ENCODE measurements around the gene DRD2. TPM values are rescaled to one million over a fixed set of nuclear protein-coding genes. Genes with fewer than 3 reads are reported as not detected.

The DRD2 gene
- total and polyA plus RNA-seq, 2 of the 13 experiments (the other 11 are each of a cell fraction or from before 2014, with no cell fraction given) = not detected

GRCh38 chr11:113376156-113376555 is 99.0 kb downstream of the DRD2 start (continued):
- TF ChIP-seq, protein P1, sequence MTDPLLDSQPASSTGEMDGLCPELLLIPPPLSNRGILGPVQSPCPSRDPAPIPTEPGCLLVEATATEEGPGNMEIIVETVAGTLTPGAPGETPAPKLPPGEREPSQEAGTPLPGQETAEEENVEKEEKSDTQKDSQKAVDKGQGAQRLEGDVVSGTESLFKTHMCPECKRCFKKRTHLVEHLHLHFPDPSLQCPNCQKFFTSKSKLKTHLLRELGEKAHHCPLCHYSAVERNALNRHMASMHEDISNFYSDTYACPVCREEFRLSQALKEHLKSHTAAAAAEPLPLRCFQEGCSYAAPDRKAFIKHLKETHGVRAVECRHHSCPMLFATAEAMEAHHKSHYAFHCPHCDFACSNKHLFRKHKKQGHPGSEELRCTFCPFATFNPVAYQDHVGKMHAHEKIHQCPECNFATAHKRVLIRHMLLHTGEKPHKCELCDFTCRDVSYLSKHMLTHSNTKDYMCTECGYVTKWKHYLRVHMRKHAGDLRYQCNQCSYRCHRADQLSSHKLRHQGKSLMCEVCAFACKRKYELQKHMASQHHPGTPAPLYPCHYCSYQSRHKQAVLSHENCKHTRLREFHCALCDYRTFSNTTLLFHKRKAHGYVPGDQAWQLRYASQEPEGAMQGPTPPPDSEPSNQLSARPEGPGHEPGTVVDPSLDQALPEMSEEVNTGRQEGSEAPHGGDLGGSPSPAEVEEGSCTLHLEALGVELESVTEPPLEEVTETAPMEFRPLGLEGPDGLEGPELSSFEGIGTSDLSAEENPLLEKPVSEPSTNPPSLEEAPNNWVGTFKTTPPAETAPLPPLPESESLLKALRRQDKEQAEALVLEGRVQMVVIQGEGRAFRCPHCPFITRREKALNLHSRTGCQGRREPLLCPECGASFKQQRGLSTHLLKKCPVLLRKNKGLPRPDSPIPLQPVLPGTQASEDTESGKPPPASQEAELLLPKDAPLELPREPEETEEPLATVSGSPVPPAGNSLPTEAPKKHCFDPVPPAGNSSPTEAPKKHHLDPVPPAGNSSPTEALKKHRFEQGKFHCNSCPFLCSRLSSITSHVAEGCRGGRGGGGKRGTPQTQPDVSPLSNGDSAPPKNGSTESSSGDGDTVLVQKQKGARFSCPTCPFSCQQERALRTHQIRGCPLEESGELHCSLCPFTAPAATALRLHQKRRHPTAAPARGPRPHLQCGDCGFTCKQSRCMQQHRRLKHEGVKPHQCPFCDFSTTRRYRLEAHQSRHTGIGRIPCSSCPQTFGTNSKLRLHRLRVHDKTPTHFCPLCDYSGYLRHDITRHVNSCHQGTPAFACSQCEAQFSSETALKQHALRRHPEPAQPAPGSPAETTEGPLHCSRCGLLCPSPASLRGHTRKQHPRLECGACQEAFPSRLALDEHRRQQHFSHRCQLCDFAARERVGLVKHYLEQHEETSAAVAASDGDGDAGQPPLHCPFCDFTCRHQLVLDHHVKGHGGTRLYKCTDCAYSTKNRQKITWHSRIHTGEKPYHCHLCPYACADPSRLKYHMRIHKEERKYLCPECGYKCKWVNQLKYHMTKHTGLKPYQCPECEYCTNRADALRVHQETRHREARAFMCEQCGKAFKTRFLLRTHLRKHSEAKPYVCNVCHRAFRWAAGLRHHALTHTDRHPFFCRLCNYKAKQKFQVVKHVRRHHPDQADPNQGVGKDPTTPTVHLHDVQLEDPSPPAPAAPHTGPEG (CRISPR knock-in tag; IDR thresholded peaks at IDR 0.05) = no peak
- TF ChIP-seq ZNF335 (CRISPR knock-in tag; IDR thresholded peaks at IDR 0.05) = no peak
- TF ChIP-seq ZNF792 (CRISPR knock-in tag; IDR thresholded peaks at IDR 0.05) = no peak
- no peak for TF ChIP-seq ZFP62 (CRISPR knock-in tag; IDR thresholded peaks at IDR 0.05)

DNA sequence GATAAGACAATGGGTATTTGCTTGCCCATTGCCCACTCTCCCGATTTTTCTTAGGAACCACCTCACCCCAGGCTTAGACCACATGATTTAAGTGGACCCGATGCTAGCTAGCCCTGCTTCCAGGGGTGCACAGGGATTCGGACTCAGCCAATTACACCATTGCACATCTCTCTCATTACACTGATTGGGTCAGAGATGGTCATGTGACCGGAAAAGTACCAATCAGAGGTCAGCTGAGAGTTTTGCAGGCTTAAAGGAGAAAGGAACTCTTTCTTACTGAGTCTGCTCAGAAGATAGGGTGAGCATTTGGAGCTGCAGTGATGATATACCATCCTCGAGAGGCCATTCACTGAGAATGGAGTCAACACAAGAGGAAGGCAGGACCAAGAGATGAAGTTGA is 99.8 kb downstream of the DRD2 start:
- H3K4me2 ChIP-seq (ENCODE audit: low read depth, low read length) = no peak overlapping the region
- CTCF ChIA-PET (ENCODE audit: low intra/inter-chr PET ratio, low total read pairs) = no interaction called here
- intact Hi-C loops (cut with micrococcal nuclease; ENCODE audit: unreplicated experiment) (no loop called here), in situ Hi-C loops (cut with HindIII; ENCODE audit: extremely low pct_ligation_motif_present, low pct_unique_long_range_greater_than_20kb) (no loop called here)
- DNase-seq (ENCODE audit: low spot score) (no peak), ATAC-seq (no peak), FAIRE-seq (no peak)
- no peaks in the 10 kb centered on the region for H3K9me3 ChIP-seq (ENCODE audit: low read length)
- no peak overlapping the region for H3K4me3 ChIP-seq (replicated peaks in 1 of 3; ENCODE audit: insufficient read depth in 1 of 3, low read depth in 2 of 3, low read length in 3 of 3)
- H3K27me3 ChIP-seq (ENCODE audit: control insufficient read depth in 1 of 2, insufficient read depth in 2 of 2, low read length in 2 of 2) = no peaks in the 10 kb centered on the region
- no peak overlapping the region for H3K27ac ChIP-seq (ENCODE audit: extremely low read length, insufficient read depth, low read length)
- POLR2A ChIA-PET = no interaction called here
- no peak overlapping the region for H3K9ac ChIP-seq (ENCODE audit: insufficient read depth, low read depth, low read length)
- no peak overlapping the region for H2AFZ ChIP-seq (ENCODE audit: low read length)
- BruUV-seq (replicated peaks) = no TSS peak
- H3K36me3 ChIP-seq (replicated peaks in 1 of 2; ENCODE audit: control insufficient read depth in 1 of 2, insufficient read depth in 2 of 2, low read length in 2 of 2) = no peaks in the 10 kb centered on the region
- 59% methylated on average over 5 of the region's 5 CpGs for WGBS (ENCODE audit: low lambda C conversion rate)
- H3K79me2 ChIP-seq (ENCODE audit: insufficient read depth, low read length) = no peaks in the 10 kb centered on the region
- no peaks in the 10 kb centered on the region for H3K4me1 ChIP-seq (ENCODE audit: insufficient read depth, low read length)
- no peaks in the 10 kb centered on the region for H4K20me1 ChIP-seq (ENCODE audit: insufficient read depth, low read length)
- TF ChIP-seq IRF2 (CRISPR knock-in tag; IDR thresholded peaks at IDR 0.05) = no peak
- no peak for TF ChIP-seq KLF15 (CRISPR knock-in tag; IDR thresholded peaks at IDR 0.05; ENCODE audit: borderline replicate concordance)
- TF ChIP-seq ZNF101 (CRISPR knock-in tag; IDR thresholded peaks at IDR 0.05; ENCODE audit: borderline replicate concordance, low read depth) = no peak
- TF ChIP-seq SMAD9 (CRISPR knock-in tag; IDR thresholded peaks at IDR 0.05) = no peak
- TF ChIP-seq NFIB (CRISPR knock-in tag; IDR thresholded peaks at IDR 0.05; ENCODE audit: borderline replicate concordance) = no peak
- TF ChIP-seq SOX5 (CRISPR knock-in tag; IDR thresholded peaks at IDR 0.05; ENCODE audit: borderline replicate concordance) = no peak
- no peak for TF ChIP-seq ZNF740 (CRISPR knock-in tag; IDR thresholded peaks at IDR 0.05)
- TF ChIP-seq, protein P2, sequence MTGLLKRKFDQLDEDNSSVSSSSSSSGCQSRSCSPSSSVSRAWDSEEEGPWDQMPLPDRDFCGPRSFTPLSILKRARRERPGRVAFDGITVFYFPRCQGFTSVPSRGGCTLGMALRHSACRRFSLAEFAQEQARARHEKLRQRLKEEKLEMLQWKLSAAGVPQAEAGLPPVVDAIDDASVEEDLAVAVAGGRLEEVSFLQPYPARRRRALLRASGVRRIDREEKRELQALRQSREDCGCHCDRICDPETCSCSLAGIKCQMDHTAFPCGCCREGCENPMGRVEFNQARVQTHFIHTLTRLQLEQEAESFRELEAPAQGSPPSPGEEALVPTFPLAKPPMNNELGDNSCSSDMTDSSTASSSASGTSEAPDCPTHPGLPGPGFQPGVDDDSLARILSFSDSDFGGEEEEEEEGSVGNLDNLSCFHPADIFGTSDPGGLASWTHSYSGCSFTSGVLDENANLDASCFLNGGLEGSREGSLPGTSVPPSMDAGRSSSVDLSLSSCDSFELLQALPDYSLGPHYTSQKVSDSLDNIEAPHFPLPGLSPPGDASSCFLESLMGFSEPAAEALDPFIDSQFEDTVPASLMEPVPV (CRISPR knock-in tag; IDR thresholded peaks at IDR 0.05) = no peak
- no peak for TF ChIP-seq ZNF839 (CRISPR knock-in tag; IDR thresholded peaks at IDR 0.05; ENCODE audit: borderline replicate concordance)
- no peak for TF ChIP-seq HNRNPK (IDR thresholded peaks at IDR 0.05; ENCODE audit: low read depth, low read length, poor library complexity, severe bottlenecking)
- TF ChIP-seq MAFF (IDR thresholded peaks at IDR 0.05; ENCODE audit: low read depth, low read length) = no peak
- TF ChIP-seq NCOR1 (IDR thresholded peaks at IDR 0.05; ENCODE audit: borderline replicate concordance, low read length) = no peak
